A549 (cell line): ENCODE results near the gene C1QTNF1.

Experiments used
- EP300 ChIP-seq, 2 experiments: fragments of >200 bp; sonication (Bioruptor Twin); formaldehyde crosslinking; IDR thresholded peaks; 2 replicates in 1 of 2; 3 replicates in 1 of 2; pipeline ENCODE4 v1.6.1; 2016 to 2017
- HOXA7 ChIP-seq: fragments of 250-450 bp; sonication (Bioruptor Pico); IDR thresholded peaks from 2 replicates; pipeline ENCODE4 v1.5.0; 2020; ENCODE audit warnings: mild to moderate bottlenecking, moderate library complexity
- JUN ChIP-seq, 2 experiments: fragments of >200 bp; sonication (Bioruptor Twin); formaldehyde crosslinking; IDR thresholded peaks; 2 replicates in 1 of 2; 3 replicates in 1 of 2; pipeline ENCODE4 v1.6.1; 2016 to 2017
- MAZ ChIP-seq: fragments of 150-350 bp; IDR thresholded peaks from 2 replicates; pipeline ENCODE4 v1.6.1; 2014; ENCODE audit warnings: antibody characterized with exemption, low read depth, low read length, borderline replicate concordance
- NFE2L2 ChIP-seq: fragments of 150-350 bp; conservative IDR thresholded peaks from 2 replicates; pipeline ENCODE4 v1.6.1; 2014; ENCODE audit warnings: low read length
- NR3C1 ChIP-seq: fragments of >200 bp; sonication (Bioruptor Twin); formaldehyde crosslinking; IDR thresholded peaks from 3 replicates; pipeline ENCODE4 v1.6.1; 2017
- POLR2A ChIP-seq: IDR thresholded peaks from 2 replicates; pipeline ENCODE4 v1.6.1; 2012; ENCODE audit warnings: mild to moderate bottlenecking, low read length
- POLR2AphosphoS2 ChIP-seq: conservative IDR thresholded peaks from 2 replicates; pipeline ENCODE4 v1.6.1; 2012; ENCODE audit warnings: low read length, improper control_type of control experiment, inconsistent platforms
- SREBF2 ChIP-seq: fragments of 450-650 bp; IDR thresholded peaks from 2 replicates; pipeline ENCODE4 v1.6.1; 2014; ENCODE audit warnings: mild to moderate bottlenecking, moderate library complexity
- TF ChIP-seq, protein P1 (sequence below): fragments of >200 bp; sonication (Bioruptor Twin); formaldehyde crosslinking; IDR thresholded peaks from 3 replicates; pipeline ENCODE4 v1.5.1; 2016
- TF ChIP-seq, protein P2 (sequence below): fragments of >200 bp; sonication (Bioruptor Twin); formaldehyde crosslinking; IDR thresholded peaks from 3 replicates; pipeline ENCODE4 v1.6.1; 2016
- TF ChIP-seq, protein P3 (sequence below): IDR thresholded peaks from 2 replicates; pipeline ENCODE4 v1.6.1; 2012; ENCODE audit warnings: low read depth, borderline replicate concordance

DNA sequence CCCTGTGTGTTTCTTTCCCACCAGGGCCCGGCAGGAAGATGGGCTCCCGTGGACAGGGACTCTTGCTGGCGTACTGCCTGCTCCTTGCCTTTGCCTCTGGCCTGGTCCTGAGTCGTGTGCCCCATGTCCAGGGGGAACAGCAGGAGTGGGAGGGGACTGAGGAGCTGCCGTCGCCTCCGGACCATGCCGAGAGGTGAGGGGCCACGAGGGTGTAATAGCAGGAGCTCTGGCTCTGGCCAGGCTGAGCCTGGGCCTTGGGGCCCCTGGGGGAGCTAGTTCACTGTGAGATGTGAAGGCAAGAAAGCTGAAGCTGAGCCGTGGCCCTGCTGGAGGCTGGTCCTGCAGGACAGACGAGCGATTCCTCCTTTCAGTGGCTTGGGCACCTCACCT lies 20.0 kb downstream of the C1QTNF1 start:
- no peak for TF ChIP-seq HOXA7
- TF ChIP-seq, protein P1, sequence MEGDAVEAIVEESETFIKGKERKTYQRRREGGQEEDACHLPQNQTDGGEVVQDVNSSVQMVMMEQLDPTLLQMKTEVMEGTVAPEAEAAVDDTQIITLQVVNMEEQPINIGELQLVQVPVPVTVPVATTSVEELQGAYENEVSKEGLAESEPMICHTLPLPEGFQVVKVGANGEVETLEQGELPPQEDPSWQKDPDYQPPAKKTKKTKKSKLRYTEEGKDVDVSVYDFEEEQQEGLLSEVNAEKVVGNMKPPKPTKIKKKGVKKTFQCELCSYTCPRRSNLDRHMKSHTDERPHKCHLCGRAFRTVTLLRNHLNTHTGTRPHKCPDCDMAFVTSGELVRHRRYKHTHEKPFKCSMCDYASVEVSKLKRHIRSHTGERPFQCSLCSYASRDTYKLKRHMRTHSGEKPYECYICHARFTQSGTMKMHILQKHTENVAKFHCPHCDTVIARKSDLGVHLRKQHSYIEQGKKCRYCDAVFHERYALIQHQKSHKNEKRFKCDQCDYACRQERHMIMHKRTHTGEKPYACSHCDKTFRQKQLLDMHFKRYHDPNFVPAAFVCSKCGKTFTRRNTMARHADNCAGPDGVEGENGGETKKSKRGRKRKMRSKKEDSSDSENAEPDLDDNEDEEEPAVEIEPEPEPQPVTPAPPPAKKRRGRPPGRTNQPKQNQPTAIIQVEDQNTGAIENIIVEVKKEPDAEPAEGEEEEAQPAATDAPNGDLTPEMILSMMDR = no peak
- TF ChIP-seq, protein P2, sequence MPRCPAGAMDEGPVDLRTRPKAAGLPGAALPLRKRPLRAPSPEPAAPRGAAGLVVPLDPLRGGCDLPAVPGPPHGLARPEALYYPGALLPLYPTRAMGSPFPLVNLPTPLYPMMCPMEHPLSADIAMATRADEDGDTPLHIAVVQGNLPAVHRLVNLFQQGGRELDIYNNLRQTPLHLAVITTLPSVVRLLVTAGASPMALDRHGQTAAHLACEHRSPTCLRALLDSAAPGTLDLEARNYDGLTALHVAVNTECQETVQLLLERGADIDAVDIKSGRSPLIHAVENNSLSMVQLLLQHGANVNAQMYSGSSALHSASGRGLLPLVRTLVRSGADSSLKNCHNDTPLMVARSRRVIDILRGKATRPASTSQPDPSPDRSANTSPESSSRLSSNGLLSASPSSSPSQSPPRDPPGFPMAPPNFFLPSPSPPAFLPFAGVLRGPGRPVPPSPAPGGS = no peak
- no peak for TF ChIP-seq POLR2A
- TF ChIP-seq NFE2L2 = no peak
- TF ChIP-seq POLR2AphosphoS2 = no peak
- TF ChIP-seq, protein P3, sequence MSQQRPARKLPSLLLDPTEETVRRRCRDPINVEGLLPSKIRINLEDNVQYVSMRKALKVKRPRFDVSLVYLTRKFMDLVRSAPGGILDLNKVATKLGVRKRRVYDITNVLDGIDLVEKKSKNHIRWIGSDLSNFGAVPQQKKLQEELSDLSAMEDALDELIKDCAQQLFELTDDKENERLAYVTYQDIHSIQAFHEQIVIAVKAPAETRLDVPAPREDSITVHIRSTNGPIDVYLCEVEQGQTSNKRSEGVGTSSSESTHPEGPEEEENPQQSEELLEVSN = no peak
- TF ChIP-seq EP300 (IDR thresholded peaks at IDR 0.05) = no peak
- no peak for TF ChIP-seq SREBF2
- no peak for TF ChIP-seq NR3C1
- no peak for TF ChIP-seq MAZ
- TF ChIP-seq JUN (IDR thresholded peaks at IDR 0.05) = no peak
